Stimulated activated CD4-positive, alpha-beta T cell treated with anti-CD3 and anti-CD28 coated beads, Interleukin-2, amount 100 ng/mL, for 4 hours (primary cell): ENCODE data around the gene DNAAF2.
"Not testable (repeated sequence)": the region's sequence is repeated elsewhere in the genome, so short reads cannot be mapped to it uniquely, and the experiment has no call there.

Experiments used
- DNase-seq: peaks from one replicate; pipeline ENCODE4 v3.0.0-alpha.2; 2020; ENCODE audit warnings: low read depth

Gene DNAAF2

DNA sequence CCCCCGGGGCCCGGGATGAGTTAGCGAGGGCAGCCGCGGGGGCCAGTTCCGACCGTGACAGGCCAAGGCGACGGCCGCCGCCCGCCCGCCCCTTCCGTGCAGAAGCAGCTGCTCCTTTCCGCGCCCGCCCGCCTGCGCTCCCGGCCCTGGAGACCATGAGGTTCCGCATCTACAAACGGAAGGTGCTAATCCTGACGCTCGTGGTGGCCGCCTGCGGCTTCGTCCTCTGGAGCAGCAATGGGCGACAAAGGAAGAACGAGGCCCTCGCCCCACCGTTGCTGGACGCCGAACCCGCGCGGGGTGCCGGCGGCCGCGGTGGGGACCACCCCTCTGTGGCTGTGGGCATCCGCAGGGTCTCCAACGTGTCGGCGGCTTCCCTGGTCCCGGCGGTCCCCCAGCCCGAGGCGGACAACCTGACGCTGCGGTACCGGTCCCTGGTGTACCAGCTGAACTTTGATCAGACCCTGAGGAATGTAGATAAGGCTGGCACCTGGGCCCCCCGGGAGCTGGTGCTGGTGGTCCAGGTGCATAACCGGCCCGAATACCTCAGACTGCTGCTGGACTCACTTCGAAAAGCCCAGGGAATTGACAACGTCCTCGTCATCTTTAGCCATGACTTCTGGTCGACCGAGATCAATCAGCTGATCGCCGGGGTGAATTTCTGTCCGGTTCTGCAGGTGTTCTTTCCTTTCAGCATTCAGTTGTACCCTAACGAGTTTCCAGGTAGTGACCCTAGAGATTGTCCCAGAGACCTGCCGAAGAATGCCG is 13.7 kb downstream of the DNAAF2 start:
- DNase-seq, result peak; percentile 33

GRCh38 chr14:49620182-49621113 is 14.6 kb downstream of the DNAAF2 start, which contains the start of the genes MGAT2 and RPL36AL:
Gene MGAT2 (plus strand): TSS chr14:49620799. CDS start chr14:49621269, 470 bp downstream.
Gene RPL36AL (minus strand): TSS chr14:49620626. CDS start chr14:49619104, 1,522 bp downstream.
- peak; percentile 89 for DNase-seq

GRCh38 chr14:49619730-49620129 is 15.3 kb downstream of the DNAAF2 start:
- no peak for DNase-seq

DNA sequence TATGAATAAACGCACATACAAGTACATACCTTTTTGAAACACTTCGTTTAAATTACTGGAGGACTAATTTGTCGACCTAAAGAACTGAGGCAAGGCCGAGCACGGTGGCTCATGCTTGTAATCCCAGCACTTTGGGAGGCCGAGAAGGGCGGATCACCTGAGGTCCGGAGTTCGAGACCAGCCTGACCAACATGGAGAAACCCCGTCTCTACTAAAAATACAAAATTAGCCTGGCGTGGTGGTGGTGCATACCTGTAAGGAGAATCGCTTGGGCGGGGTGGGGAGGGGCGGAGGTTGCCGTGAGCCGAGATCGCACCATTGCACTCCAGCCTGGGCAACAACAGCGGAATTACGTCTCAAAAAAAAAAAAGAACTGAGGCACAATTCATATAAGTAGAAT is 15.8 kb downstream of the DNAAF2 start:
- DNase-seq, result not testable (repeated sequence)

GRCh38 chr14:49617852-49618519 is 17.1 kb downstream of the DNAAF2 start:
- DNase-seq, result no peak

GRCh38 chr14:49615776-49616175 is 19.3 kb downstream of the DNAAF2 start:
- no peak for DNase-seq

GRCh38 chr14:49614196-49614595 is 20.8 kb downstream of the DNAAF2 start:
- no peak for DNase-seq

- no peak for DNase-seq
Measured at GRCh38 chr14:49612671-49613070, 22.4 kb downstream of the DNAAF2 start.

- no peak for DNase-seq
Measured at GRCh38 chr14:49612251-49612650, 22.8 kb downstream of the DNAAF2 start.

GRCh38 chr14:49607583-49607982 is 27.5 kb downstream of the DNAAF2 start:
- DNase-seq, result no peak

DNA sequence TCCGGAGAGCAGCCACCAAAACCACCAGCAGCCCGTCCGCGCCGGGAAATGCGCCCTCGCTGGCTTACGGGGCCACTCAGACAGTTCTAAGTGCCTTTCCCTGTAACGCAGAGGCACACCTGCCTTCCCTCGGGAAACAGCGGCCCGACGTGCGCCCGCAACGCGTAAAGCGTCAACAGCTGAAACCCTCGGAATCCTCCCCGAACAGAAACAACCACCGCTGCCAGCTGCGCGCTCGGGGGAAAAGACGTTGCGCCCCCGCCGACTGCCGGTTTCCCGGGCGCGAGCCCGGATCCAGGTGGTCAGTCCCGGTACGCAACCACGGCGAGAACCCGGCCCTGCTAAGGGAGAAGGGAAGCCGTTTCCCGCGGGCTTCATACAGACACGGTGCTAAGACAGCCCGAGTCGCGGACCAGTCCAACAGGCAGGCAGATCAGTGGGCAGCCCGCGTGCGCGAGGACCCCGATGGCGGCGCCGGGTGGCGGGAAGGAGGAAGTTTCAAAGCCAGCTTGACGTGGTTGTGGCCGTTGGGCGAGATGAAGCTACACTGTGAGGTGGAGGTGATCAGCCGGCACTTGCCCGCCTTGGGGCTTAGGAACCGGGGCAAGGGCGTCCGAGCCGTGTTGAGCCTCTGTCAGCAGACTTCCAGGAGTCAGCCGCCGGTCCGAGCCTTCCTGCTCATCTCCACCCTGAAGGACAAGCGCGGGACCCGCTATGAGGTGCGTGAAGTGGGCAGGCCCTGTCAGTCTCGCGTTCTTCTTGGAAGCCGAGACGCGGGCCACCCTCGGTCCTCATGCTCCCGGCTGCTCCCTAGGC is 36.4 kb downstream of the DNAAF2 start, which contains the start of gene LRR1:
TSS of gene LRR1 (plus strand) at position 456 of the 816 bp plus-strand sequence. CDS start at position 537, 81 bp downstream.
- peak; percentile 63 for DNase-seq

GRCh38 chr14:49598189-49598484 is 36.9 kb downstream of the DNAAF2 start:
- DNase-seq, result no peak

DNA sequence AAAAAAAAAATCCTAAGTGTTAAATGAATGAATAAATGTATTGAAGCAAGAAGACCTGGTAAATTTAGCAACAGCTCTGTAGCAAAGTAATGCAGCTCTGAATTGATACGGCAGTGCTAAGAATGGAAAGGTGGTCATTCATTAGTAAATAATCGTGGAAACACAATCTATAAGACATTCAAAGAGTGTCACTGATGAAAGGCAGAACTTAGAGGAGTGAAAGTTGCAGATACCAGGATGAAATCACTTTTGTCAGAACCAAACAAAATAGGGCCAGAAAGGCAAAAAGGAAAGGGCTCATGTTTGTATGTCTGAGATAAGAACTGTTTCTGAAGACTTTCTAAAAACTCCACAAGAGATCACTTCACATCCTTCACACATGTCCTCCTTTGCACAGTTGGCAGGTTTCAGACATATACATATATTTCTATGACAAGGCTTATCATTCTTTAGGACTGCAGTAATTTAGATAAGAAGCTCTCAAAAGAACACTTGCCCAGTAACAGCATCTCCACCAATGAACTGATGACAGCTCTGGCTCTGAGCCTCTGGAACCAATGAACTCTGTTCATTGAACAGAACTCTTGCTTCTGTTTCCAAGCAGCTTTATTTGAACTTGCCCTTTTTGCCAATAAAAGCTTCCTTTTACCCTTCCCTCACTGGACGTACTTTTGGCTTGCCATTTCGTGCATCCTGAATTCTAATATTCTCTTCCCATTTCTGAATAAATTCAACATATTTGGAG is 40.5 kb downstream of the DNAAF2 start:
- DNase-seq, result no peak

- no peak for DNase-seq
Measured at GRCh38 chr14:49593016-49593415, 42.0 kb downstream of the DNAAF2 start.

GRCh38 chr14:49589387-49589786 is 45.7 kb downstream of the DNAAF2 start:
- DNase-seq, result no peak

- peak; percentile 36 for DNase-seq
Measured at GRCh38 chr14:49586673-49587460, 48.2 kb downstream of the DNAAF2 start.

- peak; percentile 96 for DNase-seq
Measured at GRCh38 chr14:49585803-49586672, 49.0 kb downstream of the DNAAF2 start, which contains the start of gene RPS29. Gene RPS29 (minus strand): TSS chr14:49586380. CDS start chr14:49586346, 34 bp downstream.

DNA sequence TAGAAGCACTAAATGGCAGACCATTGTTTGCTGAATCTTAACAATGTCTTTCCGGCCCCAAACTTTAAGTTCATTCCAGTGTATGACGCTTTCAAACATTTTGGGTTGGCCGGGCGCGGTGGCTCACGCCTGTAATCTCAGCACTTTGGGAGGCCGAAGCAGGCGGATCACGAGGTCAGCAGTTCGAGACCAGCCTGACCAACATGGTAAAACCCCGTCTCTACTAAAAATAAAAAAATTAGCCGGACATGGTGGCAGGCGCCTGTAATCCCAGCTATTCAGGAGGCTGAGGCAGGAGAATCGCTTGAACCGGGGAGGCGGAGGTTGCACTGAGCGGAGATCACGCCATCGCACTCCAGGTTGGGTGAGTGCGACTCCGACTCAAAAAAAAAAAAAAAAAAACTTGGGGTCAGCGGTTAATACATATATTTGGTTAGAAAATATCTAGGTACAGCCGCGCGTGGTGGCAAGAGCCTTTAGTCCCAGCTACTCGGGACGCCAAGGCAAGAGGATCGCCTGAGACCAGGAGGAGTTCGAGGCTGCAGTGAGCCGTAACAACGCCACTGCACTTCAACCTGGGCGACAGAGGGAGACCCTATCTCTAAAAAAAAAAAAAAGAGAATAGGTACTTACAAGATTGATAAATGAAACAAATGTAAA is 49.9 kb downstream of the DNAAF2 start:
- not testable (repeated sequence) for DNase-seq
